Measurements from ENCODE around the gene PAWR. TPM values are rescaled to one million over a fixed set of nuclear protein-coding genes. Genes with fewer than 3 reads are reported as not detected.

PAWR gene
- total and polyA plus RNA-seq, 2 of the 13 experiments (the other 11 are each of a cell fraction or from before 2014, with no cell fraction given): 29.1 to 36.1 TPM

DNA sequence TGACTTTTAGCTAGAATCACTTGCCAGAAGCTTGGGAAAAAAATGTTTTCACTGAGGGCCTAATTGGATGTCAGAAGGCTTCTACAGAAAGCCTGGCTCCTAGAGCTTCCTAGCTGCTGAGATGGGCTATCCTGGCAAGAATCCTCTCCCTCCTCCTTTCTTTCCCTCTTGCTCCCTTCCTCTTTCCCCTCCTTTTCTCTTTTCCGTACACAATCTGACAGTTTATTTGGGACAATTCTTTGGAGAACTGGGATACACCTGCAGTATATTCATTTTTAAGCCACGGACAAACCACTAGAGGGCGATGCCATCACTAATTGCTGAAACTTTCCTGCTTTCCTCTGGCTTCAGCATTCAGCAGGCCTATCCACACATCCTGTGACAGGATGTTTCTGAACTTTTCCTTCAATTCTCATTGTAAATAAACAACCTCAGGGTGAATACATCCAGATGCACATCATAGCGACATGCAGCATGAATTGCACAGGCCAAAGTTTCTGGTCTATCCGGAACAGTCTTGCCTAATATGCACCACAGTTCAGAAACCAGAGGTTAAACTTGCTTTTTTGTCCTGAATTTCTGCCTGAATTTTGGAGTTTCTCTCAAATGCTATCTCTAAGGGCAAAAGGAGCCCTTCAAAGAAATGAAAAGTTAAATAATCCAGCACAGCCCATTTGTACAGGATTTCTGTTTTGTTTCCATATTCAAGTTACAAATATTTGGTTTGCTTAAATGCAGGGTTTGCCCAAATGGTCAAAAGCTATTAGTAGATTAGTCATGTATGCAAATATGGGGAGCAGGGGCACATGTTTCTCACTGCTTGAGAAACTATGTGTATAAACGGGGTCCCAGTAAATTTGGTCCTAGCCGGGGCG, 142.8 kb downstream of the PAWR start (continued):
- TF ChIP-seq REPIN1 (CRISPR knock-in tag; IDR thresholded peaks at IDR 0.05; ENCODE audit: borderline replicate concordance, low read depth) (no peak), ZMAT5 (CRISPR knock-in tag; IDR thresholded peaks at IDR 0.05; ENCODE audit: borderline replicate concordance, low read depth) (no peak), ZNF468 (CRISPR knock-in tag; IDR thresholded peaks at IDR 0.05) (no peak), ZNF773 (CRISPR knock-in tag; IDR thresholded peaks at IDR 0.05; ENCODE audit: borderline replicate concordance) (no peak), ZNF230 (CRISPR knock-in tag; IDR thresholded peaks at IDR 0.05) (peak; percentile 48; the same call in 1 of the 2 replicates), TARDBP (CRISPR knock-in tag; IDR thresholded peaks at IDR 0.05) (peak; percentile 31; the same call in 1 of the 2 replicates), GMEB2 (CRISPR knock-in tag; IDR thresholded peaks at IDR 0.05; ENCODE audit: low read depth) (no peak), KDM4B (CRISPR knock-in tag; IDR thresholded peaks at IDR 0.05) (0 out of 2 replicates have a peak, but pooled peaks have one; percentile 59), ZNF816 (CRISPR knock-in tag; IDR thresholded peaks at IDR 0.05; ENCODE audit: borderline replicate concordance) (peak; percentile 88), SMAD1 (CRISPR knock-in tag; IDR thresholded peaks at IDR 0.05; ENCODE audit: borderline replicate concordance, low read depth) (no peak), SOX13 (IDR thresholded peaks at IDR 0.05) (no peak), SOX13 (CRISPR knock-in tag; conservative IDR thresholded peaks at IDR 0.05 in 1 of 2, IDR thresholded peaks at IDR 0.05 in 1 of 2) (peak in 1 of 2 experiments; percentile 83; a peak in 2 of 4 replicates), ZNF235 (CRISPR knock-in tag; IDR thresholded peaks at IDR 0.05; ENCODE audit: borderline replicate concordance) (no peak), ZNF333 (CRISPR knock-in tag; IDR thresholded peaks at IDR 0.05; ENCODE audit: borderline replicate concordance) (no peak), HHEX (CRISPR knock-in tag; IDR thresholded peaks at IDR 0.05) (no peak), ATF7-NPFF (CRISPR knock-in tag; IDR thresholded peaks at IDR 0.05; ENCODE audit: low read depth) (no peak), REST (IDR thresholded peaks at IDR 0.05; ENCODE audit: borderline replicate concordance in 1 of 2, low read depth in 1 of 2, low read length in 2 of 2) (peak in 1 of 2 experiments; percentile 18; a peak in 1 of 4 replicates)
- TF ChIP-seq, protein P1, sequence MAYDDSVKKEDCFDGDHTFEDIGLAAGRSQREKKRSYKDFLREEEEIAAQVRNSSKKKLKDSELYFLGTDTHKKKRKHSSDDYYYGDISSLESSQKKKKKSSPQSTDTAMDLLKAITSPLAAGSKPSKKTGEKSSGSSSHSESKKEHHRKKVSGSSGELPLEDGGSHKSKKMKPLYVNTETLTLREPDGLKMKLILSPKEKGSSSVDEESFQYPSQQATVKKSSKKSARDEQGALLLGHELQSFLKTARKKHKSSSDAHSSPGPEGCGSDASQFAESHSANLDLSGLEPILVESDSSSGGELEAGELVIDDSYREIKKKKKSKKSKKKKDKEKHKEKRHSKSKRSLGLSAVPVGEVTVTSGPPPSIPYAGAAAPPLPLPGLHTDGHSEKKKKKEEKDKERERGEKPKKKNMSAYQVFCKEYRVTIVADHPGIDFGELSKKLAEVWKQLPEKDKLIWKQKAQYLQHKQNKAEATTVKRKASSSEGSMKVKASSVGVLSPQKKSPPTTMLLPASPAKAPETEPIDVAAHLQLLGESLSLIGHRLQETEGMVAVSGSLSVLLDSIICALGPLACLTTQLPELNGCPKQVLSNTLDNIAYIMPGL (CRISPR knock-in tag; IDR thresholded peaks at IDR 0.05; ENCODE audit: borderline replicate concordance in 1 of 2, low read depth in 1 of 2): peak in 1 of 2 experiments; percentile 66; a peak in 2 of 4 replicates
- TF ChIP-seq, protein P2, sequence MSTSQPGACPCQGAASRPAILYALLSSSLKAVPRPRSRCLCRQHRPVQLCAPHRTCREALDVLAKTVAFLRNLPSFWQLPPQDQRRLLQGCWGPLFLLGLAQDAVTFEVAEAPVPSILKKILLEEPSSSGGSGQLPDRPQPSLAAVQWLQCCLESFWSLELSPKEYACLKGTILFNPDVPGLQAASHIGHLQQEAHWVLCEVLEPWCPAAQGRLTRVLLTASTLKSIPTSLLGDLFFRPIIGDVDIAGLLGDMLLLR (CRISPR knock-in tag; IDR thresholded peaks at IDR 0.05): no peak
